IMR-90 (cell line): ENCODE results near the gene PCDHGB5. TPM values are rescaled to one million over a fixed set of nuclear protein-coding genes. Genes with fewer than 3 reads are reported as not detected.

Experiments used
- ATAC-seq: fragments of 200-7000 bp; cut with Tn5 transposase; 2 replicates; pipeline ENCODE4 v1.9.1; 2020; ENCODE audit warnings: low read depth, mild to moderate bottlenecking, moderate library complexity
- BruUV-seq: library from RNA; stranded (reverse); fragments of 400-500 nt; replicated peaks from 2 replicates; lab custom pipeline; 2021; lab: Mats Ljungman, UMichigan
- CTCF ChIA-PET: fragments of 300-600 bp; formaldehyde crosslinking; extraction: SDS; loops from one replicate; lab custom pipeline; 2021; ENCODE audit warnings: antibody characterized with exemption; lab: Yijun Ruan, JAX
- POLR2A ChIA-PET: fragments of 300-600 bp; sonication (Branson Sonifier 250); formaldehyde crosslinking; loops from one replicate; lab custom pipeline; 2022; ENCODE audit warnings: antibody characterized with exemption; ENCODE audit not compliant: unreplicated experiment; lab: Charles Lee
- DNase-seq: peaks from one replicate; pipeline ENCODE4 v3.0.0; 2013
- H2AFZ ChIP-seq: replicated peaks from 2 replicates; pipeline ENCODE3; 2013; ENCODE audit warnings: low read length, mild to moderate bottlenecking; ENCODE audit not compliant: poor library complexity
- H2AK5ac ChIP-seq: 2 replicates; pipeline ENCODE4 v1.6.1; 2013; ENCODE audit warnings: low read depth, low read length, inconsistent platforms
- H2AK9ac ChIP-seq: replicated peaks from 2 replicates; pipeline ENCODE3; 2013; ENCODE audit warnings: mild to moderate bottlenecking, low read depth, low read length, moderate library complexity; ENCODE audit not compliant: poor library complexity
- H2BK120ac ChIP-seq: 2 replicates; pipeline ENCODE4 v1.6.1; 2013; ENCODE audit warnings: low read depth, low read length, inconsistent platforms
- H2BK15ac ChIP-seq: 3 replicates; pipeline ENCODE4 v1.6.1; 2013; ENCODE audit warnings: low read depth, low read length, inconsistent platforms
- H2BK20ac ChIP-seq: 2 replicates; pipeline ENCODE4 v1.6.1; 2013; ENCODE audit warnings: low read depth, mild to moderate bottlenecking, inconsistent platforms, low read length, moderate library complexity
- H2BK5ac ChIP-seq: 2 replicates; pipeline ENCODE4 v1.6.1; 2013; ENCODE audit warnings: mild to moderate bottlenecking, low read depth, low read length, inconsistent platforms; ENCODE audit not compliant: poor library complexity, severe bottlenecking
- H3K14ac ChIP-seq: replicated peaks from 2 replicates; pipeline ENCODE4 v1.6.1; 2013; ENCODE audit warnings: low read depth, low read length, inconsistent platforms
- H3K18ac ChIP-seq: 2 replicates; pipeline ENCODE4 v1.6.1; 2013; ENCODE audit warnings: low read depth, low read length, control low read depth
- H3K23ac ChIP-seq: 2 replicates; pipeline ENCODE4 v1.6.1; 2013; ENCODE audit warnings: low read depth, low read length, inconsistent platforms
- H3K27ac ChIP-seq: 2 replicates; pipeline ENCODE4 v1.5.1; 2013; ENCODE audit warnings: mild to moderate bottlenecking, control low read depth, low read length; ENCODE audit not compliant: insufficient read depth
- H3K27me3 ChIP-seq: 2 replicates; pipeline ENCODE4 v1.6.1; 2013; ENCODE audit warnings: low read length; ENCODE audit not compliant: control insufficient read depth, insufficient read depth
- H3K36me3 ChIP-seq: 2 replicates; pipeline ENCODE4 v1.6.1; 2013; ENCODE audit warnings: low read length, mixed read lengths; ENCODE audit not compliant: control insufficient read depth, insufficient read depth
- H3K4ac ChIP-seq: 2 replicates; pipeline ENCODE4 v1.6.1; 2013; ENCODE audit warnings: low read depth, low read length, inconsistent platforms
- H3K4me1 ChIP-seq: 2 replicates; pipeline ENCODE4 v1.6.1; 2013; ENCODE audit warnings: low read length, mixed read lengths; ENCODE audit not compliant: control insufficient read depth, insufficient read depth
- H3K4me2 ChIP-seq: 2 replicates; pipeline ENCODE4 v1.6.1; 2013; ENCODE audit warnings: low read depth, mild to moderate bottlenecking, control low read depth, low read length, moderate library complexity
- H3K4me3 ChIP-seq: 2 replicates; pipeline ENCODE4 v1.5.1; 2013; ENCODE audit warnings: low read depth, mild to moderate bottlenecking, control low read depth, low read length, moderate library complexity; ENCODE audit not compliant: insufficient read depth
- H3K56ac ChIP-seq: 2 replicates; pipeline ENCODE4 v1.6.1; 2013; ENCODE audit warnings: low read length, inconsistent platforms; ENCODE audit not compliant: insufficient read depth; ENCODE audit errors: extremely low read depth
- H3K79me1 ChIP-seq, 2 experiments: 2 replicates each; pipeline ENCODE4 v1.6.1; 2013; ENCODE audit warnings: low read length in 2 of 2, inconsistent platforms in 1 of 2, low read depth in 1 of 2
- H3K9ac ChIP-seq: 2 replicates; pipeline ENCODE4 v1.6.1; 2013; ENCODE audit warnings: low read depth, low read length, control low read depth
- H3K9me1 ChIP-seq: 2 replicates; pipeline ENCODE4 v1.6.1; 2013; ENCODE audit warnings: low read length, inconsistent platforms; ENCODE audit not compliant: insufficient read depth
- H3K9me3 ChIP-seq: 2 replicates; pipeline ENCODE4 v1.6.1; 2013; ENCODE audit warnings: low read length; ENCODE audit not compliant: control insufficient read depth, insufficient read depth
- H4K20me1 ChIP-seq: 2 replicates; pipeline ENCODE4 v1.6.1; 2013; ENCODE audit warnings: low read length, inconsistent platforms; ENCODE audit not compliant: insufficient read depth
- H4K5ac ChIP-seq: 2 replicates; pipeline ENCODE4 v1.6.1; 2013; ENCODE audit warnings: mild to moderate bottlenecking, low read depth, low read length, control low read depth
- H4K8ac ChIP-seq, 2 experiments: 2 replicates each; pipeline ENCODE4 v1.6.1; 2013; ENCODE audit warnings: low read depth in 2 of 2, low read length in 2 of 2, control low read depth in 1 of 2, inconsistent platforms in 1 of 2
- H4K91ac ChIP-seq: 2 replicates; pipeline ENCODE4 v1.6.1; 2013; ENCODE audit warnings: low read depth, low read length, inconsistent platforms; ENCODE audit not compliant: insufficient read depth
- BHLHE40 ChIP-seq: fragments of 150-350 bp; IDR thresholded peaks from 2 replicates; pipeline ENCODE4 v1.6.1; 2016; ENCODE audit warnings: mild to moderate bottlenecking, low read depth, low read length
- CHD1 ChIP-seq: IDR thresholded peaks from 2 replicates; pipeline ENCODE4 v1.6.1; 2012; ENCODE audit warnings: low read depth, low read length, improper control_type of control experiment
- CTCF ChIP-seq: conservative IDR thresholded peaks from 2 replicates; pipeline ENCODE4 v1.5.1; 2012; ENCODE audit warnings: mild to moderate bottlenecking, low read depth, low read length, improper control_type of control experiment
- RAD21 ChIP-seq: IDR thresholded peaks from 2 replicates; pipeline ENCODE4 v1.6.1; 2012; ENCODE audit warnings: low read length, improper control_type of control experiment
- SMC3 ChIP-seq: fragments of 150-350 bp; IDR thresholded peaks from 2 replicates; pipeline ENCODE4 v1.6.1; 2016; ENCODE audit warnings: low read depth, mild to moderate bottlenecking, antibody characterized with exemption, low read length, moderate library complexity
- WGBS, 2 experiments: methylation state at CpG; one replicate each; pipeline versions ENCODE4 v1.1.5 to v1.1.7; 2013; ENCODE audit warnings: missing lambda C conversion rate in 2 of 2; ENCODE audit not compliant: insufficient read length in 1 of 2; ENCODE audit errors: extremely low coverage in 2 of 2; 5-methylcytosine and 5-hydroxymethylcytosine counted together
- dilution Hi-C: fragments of 300-500 bp; cut with HindIII; formaldehyde crosslinking; loops from one replicate; pipeline ENCODE4 v1.14.3; 2018; ENCODE audit warnings: low sequenced_read_pairs; ENCODE audit not compliant: unreplicated experiment
- in situ Hi-C: fragments of 300-500 bp; cut with MboI; formaldehyde crosslinking; loops from 3 replicates; pipeline ENCODE4 v1.14.3; 2019; ENCODE audit warnings: low sequenced_read_pairs, inconsistent platforms, mixed read lengths
- intact Hi-C: fragments of 100-400 bp; cut with micrococcal nuclease; formaldehyde crosslinking; loops from 2 replicates; pipeline ENCODE4 v1.10.0; 2022
- polyA plus RNA-seq, 3 experiments: library from polyadenylated mRNA; depleted of rRNA; stranded (reverse); fragments of >200 nt; gene quantifications; 2 replicates each; pipeline ENCODE4 v1.2.3, GENCODE V29; 2012; ENCODE audit warnings: low replicate concordance in 1 of 3
- total RNA-seq: library from RNA; depleted of rRNA; stranded (reverse); fragments of >200 nt; gene quantifications from 2 replicates; pipeline ENCODE4 v1.2.3, GENCODE V29; 2012

Gene PCDHGB5
- total and polyA plus RNA-seq, 2 of the 4 experiments (the other 2 are of a cell fraction): 17.2 to 20.0 TPM

- intact Hi-C loops: loop anchor here (1.0 kb wide), 1 partner anchor 191 kb away; no protein-coding TSS in a partner anchor
- H3K14ac ChIP-seq: no peak within 1 kb of the TSS; the same call in 1 of the 2 replicates
- H4K20me1 ChIP-seq: no peaks in the 10 kb centered on the region
- TF ChIP-seq BHLHE40 (0 out of 2 replicates have a peak, but pooled peaks have one; percentile 0), RAD21 (peak; percentile 72), CTCF (peak; percentile 65), SMC3 (peak; percentile 41), CHD1 (no peak)
- peaks cover 57% of the 10 kb centered on the region for H3K9me3 ChIP-seq
- peak within 1 kb of the TSS; percentile 79 for H2AFZ ChIP-seq
- H2AK9ac ChIP-seq: no peak within 1 kb of the TSS
- DNase-seq (peak; percentile 74), ATAC-seq (peak; percentile 90)
- POLR2A ChIA-PET: no interaction called here
- peak within 1 kb of the TSS; percentile 81 for H3K4me2 ChIP-seq
- H2BK5ac ChIP-seq: peak within 1 kb of the TSS; percentile 59
- 33% methylated on average over 7 of the region's 32 CpGs; no CpG with 5 or more reads in 1 of the 2 experiments for WGBS, 2 experiments
- peak within 1 kb of the TSS; percentile 52; the same call in 1 of the 2 replicates for H3K27ac ChIP-seq
- no peak within 1 kb of the TSS for H2BK120ac ChIP-seq
- dilution Hi-C loops: no loop called here
- H2BK15ac ChIP-seq: no peak within 1 kb of the TSS
- H3K56ac ChIP-seq: no peak within 1 kb of the TSS
- CTCF ChIA-PET: interaction anchor here (0.6 to 1.4 kb wide), 5 partner anchors 147 to 194 kb away, joined by 3 to 7 read pairs (median 4); partner anchors contain the start of gene PCDHB14
- peaks cover 0 to 2% of the 10 kb centered on the region in 2 experiments; a peak in 1 of 4 replicates for H3K79me1 ChIP-seq
- H3K4me3 ChIP-seq: peak within 1 kb of the TSS; percentile 49; the same call in 1 of the 2 replicates
- peaks cover 2% of the 10 kb centered on the region; the same call in 1 of the 2 replicates for H3K4me1 ChIP-seq
- no peak within 1 kb of the TSS for H2AK5ac ChIP-seq
- H3K36me3 ChIP-seq: peaks cover 28% of the 10 kb centered on the region
- peak within 1 kb of the TSS; percentile 63 for H3K9ac ChIP-seq
- no TSS peak for BruUV-seq
- H4K8ac ChIP-seq: peak within 1 kb of the TSS in 1 of 2 experiments; percentile 40; a peak in 2 of 4 replicates
- in situ Hi-C loops: no loop called here
- H3K4ac ChIP-seq: no peak within 1 kb of the TSS
- H3K18ac ChIP-seq: 0 out of 2 replicates have a peak within 1 kb of the TSS, but pooled peaks have one; percentile 51
- no peak within 1 kb of the TSS for H2BK20ac ChIP-seq
- H3K9me1 ChIP-seq: no peaks in the 10 kb centered on the region
- no peak within 1 kb of the TSS for H4K91ac ChIP-seq
- peak within 1 kb of the TSS; percentile 37; the same call in 1 of the 2 replicates for H4K5ac ChIP-seq
- H3K23ac ChIP-seq: no peak within 1 kb of the TSS
- H3K27me3 ChIP-seq: no peaks in the 10 kb centered on the region; the same call in 1 of the 2 replicates
These were observed 27.5 kb upstream of the PCDHGB5 start, which contains the start of gene PCDHGB3 for GRCh38 chr5:141369994-141370848. TSS of gene PCDHGB3 (plus strand) at chr5:141370242. CDS start at chr5:141370395, 153 bp downstream.
